Hematopoietic multipotent progenitor cell (in vitro differentiated cells): Measurements from ENCODE around the gene DCAF10. TPM values are rescaled to one million over a fixed set of nuclear protein-coding genes. Genes with fewer than 3 reads are reported as not detected.
A peak's percentile ranks its signal among the peaks of the same experiment; 100 is the strongest.
"Not testable (repeated sequence)": the region's sequence is repeated elsewhere in the genome, so short reads cannot be mapped to it uniquely, and the experiment has no call there.

Experiments used
- DNase-seq, 3 donors: peaks; one replicate each; pipeline ENCODE4 v3.0.0-alpha.2; 2011 to 2015; ENCODE audit warnings: low read depth in 2 of 3, low spot score in 2 of 3
- total RNA-seq: library from RNA; depleted of rRNA; stranded (reverse); fragments of >200 nt; gene quantifications from one replicate; pipeline ENCODE4 v1.2.3, GENCODE V29; 2012

The DCAF10 gene
- total RNA-seq, 1 donor, result 14.3 TPM

- no peak for DNase-seq
Measured at GRCh38 chr9:37856551-37856950, 56.0 kb downstream of the DCAF10 start.

- peak in 2 of 3 donors; percentile 8 to 9 for DNase-seq
Measured at GRCh38 chr9:37859043-37859442, 58.4 kb downstream of the DCAF10 start.

- no peak for DNase-seq
Measured at GRCh38 chr9:37862530-37862929, 61.9 kb downstream of the DCAF10 start.

- DNase-seq, result no peak
Measured at GRCh38 chr9:37870081-37870798, 69.6 kb downstream of the DCAF10 start.

- DNase-seq, result no peak
Measured at GRCh38 chr9:37870799-37871176, 70.2 kb downstream of the DCAF10 start.

- no peak for DNase-seq
Measured at GRCh38 chr9:37873955-37874354, 73.4 kb downstream of the DCAF10 start.

- no peak for DNase-seq
Measured at GRCh38 chr9:37876376-37876775, 75.8 kb downstream of the DCAF10 start.

GRCh38 chr9:37880916-37881479 lies 80.4 kb downstream of the DCAF10 start:
- no peak for DNase-seq

GRCh38 chr9:37887977-37888583 lies 87.5 kb downstream of the DCAF10 start:
- DNase-seq, result not testable (repeated sequence)

GRCh38 chr9:37889536-37889935 lies 88.9 kb downstream of the DCAF10 start:
- no peak for DNase-seq

- DNase-seq, result not testable (repeated sequence)
Measured at GRCh38 chr9:37891042-37891441, 90.4 kb downstream of the DCAF10 start.

GRCh38 chr9:37892063-37892462 lies 91.5 kb downstream of the DCAF10 start:
- DNase-seq, result no peak

GRCh38 chr9:37897665-37898064 lies 97.1 kb downstream of the DCAF10 start:
- DNase-seq, result no peak

GRCh38 chr9:37899041-37899440 lies 98.4 kb downstream of the DCAF10 start:
- DNase-seq, result no peak

- no peak for DNase-seq
Measured at GRCh38 chr9:37902131-37902530, 101.5 kb downstream of the DCAF10 start.

GRCh38 chr9:37902796-37903646 lies 102.4 kb downstream of the DCAF10 start:
- DNase-seq, result no peak

- DNase-seq, result peak; percentile 92 to 96 (median 96)
Measured at GRCh38 chr9:37903647-37904444, 103.2 kb downstream of the DCAF10 start, which contains the start of gene SLC25A51. SLC25A51 (minus strand) TSS chr9:37904127; CDS start chr9:37888550, 15,577 bp downstream.

- no peak for DNase-seq
Measured at GRCh38 chr9:37904445-37905130, 104.0 kb downstream of the DCAF10 start.

- DNase-seq, result no peak
Measured at GRCh38 chr9:37905131-37905505, 104.5 kb downstream of the DCAF10 start.

- no peak for DNase-seq
Measured at GRCh38 chr9:37905776-37906175, 105.2 kb downstream of the DCAF10 start.
